Loucy (cell line): ENCODE results near the gene TFDP1.

ENCODE experiments used
- H2AFZ ChIP-seq: fragments of 200-600 bp; sonication (generic); 2 replicates; pipeline ENCODE4 v1.6.0; 2016; ENCODE audit warnings: antibody characterized with exemption, mild to moderate bottlenecking, low read length, moderate library complexity
- H3F3A ChIP-seq: fragments of 200-600 bp; 2 replicates; pipeline ENCODE4 v1.6.0; 2016; ENCODE audit warnings: antibody characterized with exemption, low read depth, mild to moderate bottlenecking
- H3K27me3 ChIP-seq: fragments of 200-600 bp; sonication (generic); 2 replicates; pipeline ENCODE4 v1.6.1; 2014; ENCODE audit warnings: low read length, mild to moderate bottlenecking; ENCODE audit not compliant: insufficient read depth, poor library complexity, severe bottlenecking
- H3K36me3 ChIP-seq: fragments of 200-600 bp; sonication (generic); 2 replicates; pipeline ENCODE4 v1.6.1; 2016; ENCODE audit warnings: low read length; ENCODE audit not compliant: insufficient read depth
- H3K4me1 ChIP-seq: fragments of 200-600 bp; sonication (generic); 2 replicates; pipeline ENCODE4 v1.5.1; 2014; ENCODE audit warnings: low read length, mild to moderate bottlenecking; ENCODE audit not compliant: insufficient read depth, poor library complexity, severe bottlenecking
- H3K4me2 ChIP-seq: fragments of 200-600 bp; sonication (generic); 2 replicates; pipeline ENCODE4 v1.6.0; 2014; ENCODE audit warnings: antibody characterized with exemption, low read length, low read depth, mild to moderate bottlenecking; ENCODE audit not compliant: poor library complexity, severe bottlenecking
- H3K4me3 ChIP-seq: fragments of 200-600 bp; sonication (generic); 2 replicates; pipeline ENCODE4 v1.5.1; 2014; ENCODE audit warnings: low read length, mild to moderate bottlenecking, mixed read lengths; ENCODE audit not compliant: poor library complexity, severe bottlenecking
- H3K79me2 ChIP-seq: fragments of 200-600 bp; sonication (generic); 2 replicates; pipeline ENCODE4 v1.6.1; 2014; ENCODE audit warnings: low read length; ENCODE audit not compliant: insufficient read depth
- H3K9ac ChIP-seq: fragments of 200-600 bp; sonication (generic); 2 replicates; pipeline ENCODE4 v1.6.0; 2014; ENCODE audit warnings: mild to moderate bottlenecking, low read depth, low read length, moderate library complexity; ENCODE audit not compliant: poor library complexity, severe bottlenecking
- H3K9me2 ChIP-seq: fragments of 200-600 bp; sonication (generic); replicated peaks from 2 replicates; pipeline ENCODE4 v1.6.1; 2016; ENCODE audit warnings: low read depth, low read length, mixed read lengths
- H3K9me3 ChIP-seq: fragments of 200-600 bp; sonication (generic); 2 replicates; pipeline ENCODE4 v1.6.1; 2014; ENCODE audit warnings: mild to moderate bottlenecking, antibody characterized with exemption, low read length, low read depth; ENCODE audit not compliant: insufficient read depth
- H4K20me1 ChIP-seq: fragments of 200-600 bp; sonication (generic); 2 replicates; pipeline ENCODE4 v1.6.0; 2014; ENCODE audit warnings: antibody characterized with exemption, low read length, mild to moderate bottlenecking; ENCODE audit not compliant: insufficient read depth, poor library complexity, severe bottlenecking
- EZH2phosphoT487 ChIP-seq: fragments of 200-600 bp; IDR thresholded peaks from 2 replicates; pipeline ENCODE4 v1.6.1; 2018; ENCODE audit warnings: antibody characterized with exemption, mild to moderate bottlenecking, moderate library complexity, borderline replicate concordance
- TF ChIP-seq, protein P1 (sequence below): fragments of 200-600 bp; sonication (generic); conservative IDR thresholded peaks from 2 replicates; pipeline ENCODE4 v1.5.1; 2014; ENCODE audit warnings: mild to moderate bottlenecking, antibody characterized with exemption, low read length

Gene TFDP1

DNA sequence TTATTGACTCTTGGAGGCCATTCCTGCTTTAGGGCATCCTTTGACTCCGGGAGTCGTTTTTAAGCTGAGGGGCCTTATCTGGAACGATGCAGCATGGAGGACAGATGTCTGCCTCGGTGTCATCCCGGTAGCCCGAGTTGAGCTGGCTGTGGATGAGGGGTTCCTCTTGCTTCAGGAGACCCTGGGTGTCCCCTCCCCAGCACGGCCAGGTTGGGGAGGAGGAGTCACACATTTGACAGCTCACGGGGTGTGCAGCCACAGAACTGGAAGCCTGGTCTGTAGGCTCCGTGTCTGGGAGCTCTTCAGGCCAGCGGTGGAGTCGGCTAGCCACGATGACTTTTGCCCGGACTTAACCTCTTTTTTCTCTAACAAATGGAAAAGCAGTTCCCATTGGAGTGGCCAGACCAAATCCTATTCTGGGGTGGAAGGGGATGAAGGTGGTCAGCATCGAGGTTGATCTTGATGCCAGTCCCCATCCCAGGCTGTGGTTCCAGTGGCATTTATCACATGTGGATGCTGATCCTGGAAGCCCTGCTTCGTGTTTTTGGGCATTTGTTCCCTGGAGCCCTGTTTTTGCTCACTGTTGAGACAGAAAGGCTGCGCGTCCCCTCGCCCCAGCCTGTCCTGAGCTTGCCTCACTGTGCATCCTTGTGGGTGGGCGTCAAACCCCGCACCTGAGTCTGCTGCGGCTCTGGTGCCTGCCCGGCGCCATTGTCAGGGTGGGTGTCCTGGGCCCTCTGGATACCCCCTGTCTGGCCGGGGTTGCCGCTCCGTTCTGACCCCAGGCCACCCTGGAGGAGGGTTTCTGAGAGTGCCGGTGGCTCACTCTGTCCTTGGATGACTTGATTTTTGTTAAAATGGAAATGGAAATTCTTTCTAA is 12.0 kb downstream of the TFDP1 start:
- no peak overlapping the region for H3K9ac ChIP-seq
- TF ChIP-seq EZH2phosphoT487, result no peak
- TF ChIP-seq, protein P1, sequence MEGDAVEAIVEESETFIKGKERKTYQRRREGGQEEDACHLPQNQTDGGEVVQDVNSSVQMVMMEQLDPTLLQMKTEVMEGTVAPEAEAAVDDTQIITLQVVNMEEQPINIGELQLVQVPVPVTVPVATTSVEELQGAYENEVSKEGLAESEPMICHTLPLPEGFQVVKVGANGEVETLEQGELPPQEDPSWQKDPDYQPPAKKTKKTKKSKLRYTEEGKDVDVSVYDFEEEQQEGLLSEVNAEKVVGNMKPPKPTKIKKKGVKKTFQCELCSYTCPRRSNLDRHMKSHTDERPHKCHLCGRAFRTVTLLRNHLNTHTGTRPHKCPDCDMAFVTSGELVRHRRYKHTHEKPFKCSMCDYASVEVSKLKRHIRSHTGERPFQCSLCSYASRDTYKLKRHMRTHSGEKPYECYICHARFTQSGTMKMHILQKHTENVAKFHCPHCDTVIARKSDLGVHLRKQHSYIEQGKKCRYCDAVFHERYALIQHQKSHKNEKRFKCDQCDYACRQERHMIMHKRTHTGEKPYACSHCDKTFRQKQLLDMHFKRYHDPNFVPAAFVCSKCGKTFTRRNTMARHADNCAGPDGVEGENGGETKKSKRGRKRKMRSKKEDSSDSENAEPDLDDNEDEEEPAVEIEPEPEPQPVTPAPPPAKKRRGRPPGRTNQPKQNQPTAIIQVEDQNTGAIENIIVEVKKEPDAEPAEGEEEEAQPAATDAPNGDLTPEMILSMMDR, result no peak
- no peaks in the 10 kb centered on the region for H3F3A ChIP-seq
- H3K27me3 ChIP-seq, result no peaks in the 10 kb centered on the region
- no peak overlapping the region for H3K4me3 ChIP-seq
- H3K4me2 ChIP-seq, result no peak overlapping the region
- H3K79me2 ChIP-seq, result no peaks in the 10 kb centered on the region
- H3K9me2 ChIP-seq, result no peaks in the 10 kb centered on the region
- H4K20me1 ChIP-seq, result no peaks in the 10 kb centered on the region
- peaks cover 17% of the 10 kb centered on the region; the same call in 1 of the 2 replicates for H3K9me3 ChIP-seq
- no peaks in the 10 kb centered on the region for H3K4me1 ChIP-seq
- H2AFZ ChIP-seq, result no peak overlapping the region
- no peaks in the 10 kb centered on the region for H3K36me3 ChIP-seq

DNA sequence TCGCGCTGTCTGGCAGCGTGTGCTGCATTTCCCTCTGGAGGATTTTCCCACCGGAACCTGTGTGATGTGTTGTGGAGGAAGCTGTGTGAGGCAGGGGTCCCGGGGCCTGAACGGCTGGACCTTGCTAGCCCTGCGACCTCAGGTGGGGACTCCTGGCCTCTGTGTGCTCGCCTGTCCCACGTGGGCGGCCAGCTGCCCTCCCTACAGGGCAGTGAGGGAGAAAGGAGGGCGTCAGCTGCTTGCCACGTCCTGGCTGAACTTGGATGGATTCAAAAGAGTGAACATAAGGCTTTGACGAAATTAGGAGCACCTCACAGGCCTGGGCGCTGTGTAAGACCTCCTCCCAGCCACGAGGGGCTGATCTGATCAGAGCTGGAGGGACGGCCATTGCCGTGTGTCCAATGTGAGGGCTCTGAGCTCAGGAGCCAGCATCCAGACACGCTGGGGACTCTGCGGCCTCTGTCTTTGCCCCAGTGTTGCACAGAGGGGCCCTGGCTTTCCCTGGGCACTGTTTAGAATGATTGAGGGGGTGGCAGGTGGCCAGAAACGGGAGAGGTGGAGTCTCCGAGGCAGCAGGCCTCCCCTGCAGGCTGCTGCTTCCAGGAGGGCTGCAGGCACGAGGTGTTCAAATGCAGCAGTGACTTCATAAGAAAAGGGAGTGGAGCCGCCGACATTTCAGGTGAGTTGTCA is 13.0 kb downstream of the TFDP1 start:
- no peaks in the 10 kb centered on the region for H3F3A ChIP-seq
- H3K4me3 ChIP-seq, result no peak overlapping the region
- no peak overlapping the region for H3K4me2 ChIP-seq
- H3K9me3 ChIP-seq, result peaks cover 17% of the 10 kb centered on the region; the same call in 1 of the 2 replicates
- H3K79me2 ChIP-seq, result no peaks in the 10 kb centered on the region
- no peaks in the 10 kb centered on the region for H3K4me1 ChIP-seq
- no peaks in the 10 kb centered on the region for H3K27me3 ChIP-seq
- no peak overlapping the region for H3K9ac ChIP-seq
- TF ChIP-seq, protein P1, result no peak
- no peak for TF ChIP-seq EZH2phosphoT487
- no peaks in the 10 kb centered on the region for H4K20me1 ChIP-seq
- H3K9me2 ChIP-seq, result no peaks in the 10 kb centered on the region
- H2AFZ ChIP-seq, result no peak overlapping the region
- H3K36me3 ChIP-seq, result no peaks in the 10 kb centered on the region

DNA sequence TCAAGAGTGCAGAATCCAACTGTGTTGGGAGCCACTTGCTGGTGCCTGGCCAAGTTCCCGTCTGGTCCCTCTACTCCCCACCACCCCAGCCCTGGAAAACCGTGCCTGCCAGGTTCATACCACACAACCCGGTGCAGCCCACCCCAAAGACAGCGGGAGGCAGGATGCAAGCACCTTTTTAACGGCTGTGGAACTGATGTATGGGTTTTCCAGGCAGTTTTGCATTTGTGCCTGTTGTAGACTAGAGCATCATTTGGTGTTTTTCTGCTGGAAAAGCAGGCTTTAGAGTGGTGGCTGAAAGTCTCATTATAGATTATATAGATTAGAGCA is 13.5 kb downstream of the TFDP1 start:
- H3K4me3 ChIP-seq, result no peak overlapping the region
- no peaks in the 10 kb centered on the region for H3K79me2 ChIP-seq
- H3K4me1 ChIP-seq, result no peaks in the 10 kb centered on the region
- no peak overlapping the region for H2AFZ ChIP-seq
- no peak overlapping the region for H3K9ac ChIP-seq
- H3F3A ChIP-seq, result no peaks in the 10 kb centered on the region
- TF ChIP-seq, protein P1, result no peak
- TF ChIP-seq EZH2phosphoT487, result no peak
- peaks cover 17% of the 10 kb centered on the region; the same call in 1 of the 2 replicates for H3K9me3 ChIP-seq
- no peaks in the 10 kb centered on the region for H3K9me2 ChIP-seq
- no peaks in the 10 kb centered on the region for H3K27me3 ChIP-seq
- H4K20me1 ChIP-seq, result no peaks in the 10 kb centered on the region
- no peaks in the 10 kb centered on the region for H3K36me3 ChIP-seq
- no peak overlapping the region for H3K4me2 ChIP-seq
